GM08714 (cell line): ENCODE measurements around the gene GALNT6.
A peak's percentile ranks its signal among the peaks of the same experiment; 100 is the strongest.

Experiments
- H3K4me3 ChIP-seq: fragments of 200-500 bp; sonication (Bioruptor generic); 2 replicates; pipeline ENCODE4 v1.5.1; 2014; ENCODE audit warnings: mild to moderate bottlenecking, low read length, inconsistent platforms
- ZNF274 ChIP-seq: IDR thresholded peaks from 2 replicates; pipeline ENCODE4 v1.6.1; 2012; ENCODE audit warnings: mild to moderate bottlenecking, low read depth, low read length

GALNT6 gene

DNA sequence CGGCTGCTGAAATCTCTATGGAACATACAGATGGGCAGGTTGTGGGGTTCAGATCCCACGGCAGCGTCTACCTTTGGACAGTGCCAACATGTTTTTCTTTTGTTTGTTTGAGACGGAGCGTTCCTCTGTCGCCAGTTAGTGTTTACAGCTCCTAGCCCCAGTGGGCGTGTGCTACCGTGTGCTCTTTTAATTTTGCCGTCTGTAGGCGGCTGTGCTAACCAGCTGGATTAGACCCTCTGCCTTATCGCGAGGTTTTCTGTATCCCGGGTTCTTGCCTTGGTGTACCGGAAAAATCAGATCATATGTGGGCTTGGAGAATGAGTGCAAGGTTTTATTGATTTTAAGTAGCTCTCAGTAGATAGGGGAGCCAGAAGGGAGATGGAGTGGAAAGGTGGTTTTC is 9.8 kb upstream of the GALNT6 start:
- TF ChIP-seq ZNF274 = no peak
- H3K4me3 ChIP-seq = no peak overlapping the region

DNA sequence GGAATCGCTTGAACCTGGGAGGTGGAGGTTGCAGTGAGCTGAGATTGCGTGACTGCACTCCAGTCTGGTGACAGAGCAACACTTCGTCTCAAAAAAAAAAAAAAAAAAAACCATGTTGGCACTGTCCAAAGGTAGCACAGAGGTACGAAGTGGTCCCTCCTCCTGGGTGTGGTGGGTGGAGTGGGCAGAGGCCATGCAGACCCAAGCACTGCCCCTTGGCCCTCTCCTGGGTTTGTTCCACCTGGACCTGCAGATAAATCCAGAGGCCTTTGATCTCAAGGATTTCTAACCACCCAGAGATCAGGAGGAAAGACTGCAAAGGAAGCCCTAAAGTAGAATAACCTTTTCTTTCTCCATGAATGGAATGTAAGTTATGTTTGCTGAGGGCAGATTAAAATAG is 8.7 kb upstream of the GALNT6 start:
- no peak for TF ChIP-seq ZNF274
- H3K4me3 ChIP-seq = no peak overlapping the region

- no peak overlapping the region for H3K4me3 ChIP-seq
- no peak for TF ChIP-seq ZNF274
These were observed 6.5 kb upstream of the GALNT6 start for GRCh38 chr12:51397670-51398069.

DNA sequence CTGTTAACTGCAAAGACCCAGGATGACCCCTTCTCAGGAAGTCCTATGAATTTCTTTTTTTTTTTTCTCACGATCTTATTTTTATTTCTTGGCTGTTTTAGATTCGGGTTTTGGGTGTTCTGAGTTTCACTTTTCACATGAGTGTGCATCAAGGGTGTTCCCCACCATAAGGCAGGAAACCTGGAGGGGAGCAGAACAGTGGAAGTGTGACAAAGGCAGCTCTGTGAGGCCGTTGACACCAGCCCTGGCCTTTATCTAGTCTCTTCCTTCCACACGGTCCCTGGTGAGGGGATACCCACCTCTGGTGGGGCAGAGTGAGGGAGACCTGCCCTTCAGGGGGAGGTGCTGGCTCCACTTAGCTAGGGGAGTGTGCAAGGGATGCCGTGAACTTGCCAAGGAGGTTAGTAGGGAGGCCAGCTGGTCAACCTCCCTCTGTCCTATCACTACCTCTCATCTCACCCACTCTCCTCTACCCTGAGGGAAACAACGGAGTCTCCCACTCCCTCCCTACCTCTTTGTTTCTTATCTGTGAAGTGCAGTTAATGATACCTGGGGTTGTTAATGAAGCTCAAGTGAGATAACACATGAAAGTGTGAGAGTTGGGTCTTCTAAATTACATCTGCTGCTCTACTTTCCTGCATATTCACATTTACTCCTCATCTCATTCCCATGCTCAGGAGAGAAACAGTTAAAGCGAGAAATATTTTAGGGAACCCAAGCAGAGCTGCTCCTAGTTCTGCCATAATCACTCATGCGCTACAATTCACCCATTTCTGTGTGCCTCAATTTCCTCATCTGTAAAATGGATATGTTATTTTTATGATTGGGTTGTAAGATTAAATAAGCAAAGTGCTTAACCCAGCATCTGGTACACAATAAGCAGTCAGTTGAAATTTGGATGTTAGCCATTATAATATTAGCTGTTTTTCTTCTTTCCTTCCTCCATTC is 4.4 kb upstream of the GALNT6 start:
- TF ChIP-seq ZNF274 = no peak
- H3K4me3 ChIP-seq = peak overlapping the region; percentile 1; the same call in 1 of the 2 replicates

DNA sequence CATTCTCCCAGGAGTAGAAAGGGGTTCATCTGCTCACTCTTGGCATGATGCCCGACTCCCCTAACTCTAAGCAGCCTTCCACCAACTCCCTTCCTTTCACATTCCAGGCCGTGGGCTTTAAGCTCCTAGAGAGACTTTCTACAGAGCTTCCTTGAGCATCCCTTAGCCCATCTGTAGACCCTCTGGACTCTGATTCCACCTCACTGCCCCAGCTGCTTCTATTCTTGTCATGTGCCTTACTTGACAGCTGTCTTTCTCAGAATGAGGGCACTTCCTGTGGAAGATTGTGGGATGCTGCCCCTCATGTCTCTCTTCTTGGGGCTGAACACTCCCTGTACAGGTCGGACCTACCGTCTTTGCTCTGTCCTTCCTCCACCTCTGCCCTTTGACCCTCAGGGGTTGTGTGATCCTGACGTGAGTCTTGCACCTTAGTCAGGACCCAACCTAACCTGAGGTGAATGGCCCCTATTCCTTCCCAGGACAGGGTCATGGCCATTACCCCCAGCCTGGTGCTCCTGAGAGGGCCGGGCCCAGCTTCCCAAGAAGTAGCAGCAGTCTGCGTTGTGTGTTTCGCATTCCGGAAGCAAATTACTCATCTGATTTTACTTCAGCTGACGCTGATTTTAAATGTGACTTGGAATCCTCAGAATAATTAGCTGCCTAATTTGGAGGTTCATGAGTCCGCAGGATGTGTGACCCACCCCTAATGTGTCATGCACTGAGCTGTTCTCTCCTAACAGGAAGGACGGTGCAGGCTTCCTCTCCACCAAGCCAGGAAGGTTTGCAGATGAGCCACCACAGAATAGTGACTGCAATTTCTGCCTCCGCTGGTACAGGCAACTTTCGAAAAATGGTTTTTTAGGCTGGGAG is 2.7 kb upstream of the GALNT6 start:
- TF ChIP-seq ZNF274 = no peak
- peak overlapping the region; percentile 1; the same call in 1 of the 2 replicates for H3K4me3 ChIP-seq

DNA sequence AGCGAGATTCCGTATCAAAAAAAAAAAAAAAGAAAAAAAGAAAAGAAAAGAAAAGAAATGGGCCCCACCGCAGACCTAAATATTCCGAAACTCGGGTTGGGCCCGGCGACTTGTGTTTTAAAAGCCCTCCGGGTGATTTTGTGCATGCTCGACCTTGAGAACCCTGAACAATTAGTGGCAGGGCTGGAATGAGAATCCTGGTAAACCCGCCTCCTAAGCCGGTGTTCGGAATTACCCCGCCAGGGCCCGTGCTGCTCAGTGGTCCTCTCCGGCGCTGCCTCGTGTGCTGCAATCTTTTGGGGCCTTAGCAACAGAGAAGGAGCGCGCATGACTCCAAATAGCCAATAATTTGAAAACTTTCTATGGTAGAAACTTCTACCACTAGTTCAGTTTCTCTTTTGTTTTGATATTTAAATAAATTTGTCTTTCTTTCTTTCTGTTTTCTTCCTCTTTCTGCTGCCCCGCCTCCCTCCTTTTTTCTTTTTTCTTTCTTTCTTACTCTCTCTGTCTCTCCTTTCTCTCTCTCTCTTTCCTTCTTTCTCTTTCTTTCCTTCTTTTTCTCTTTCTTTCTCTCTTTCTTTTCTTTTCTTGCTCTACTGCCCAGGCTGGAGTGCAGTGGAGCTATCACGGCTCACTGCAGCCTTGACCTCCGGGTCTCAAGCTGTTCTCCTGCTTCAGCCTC is 1.5 kb upstream of the GALNT6 start:
- peak overlapping the region; percentile 91; the same call in 1 of the 2 replicates for H3K4me3 ChIP-seq
- TF ChIP-seq ZNF274 = no peak

DNA sequence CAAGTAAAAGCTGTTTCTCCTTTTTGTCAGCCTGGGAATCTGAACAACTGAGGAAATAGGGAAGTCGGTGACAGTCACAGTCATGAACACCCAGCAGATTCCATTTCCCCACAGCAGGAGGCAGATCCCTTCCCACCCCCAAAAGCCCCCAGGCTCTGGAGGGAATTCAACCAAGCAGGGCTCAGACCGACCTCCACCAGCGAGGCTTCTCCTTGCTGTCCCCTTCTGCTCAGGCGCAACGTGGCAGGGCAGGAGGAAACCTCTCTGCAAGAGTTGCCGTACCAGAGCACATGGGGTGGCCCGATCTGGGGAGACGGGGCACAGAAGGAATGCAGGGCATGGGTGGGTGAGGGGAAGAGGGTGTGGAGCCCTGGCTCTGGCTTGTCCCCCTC is 319 bp downstream of the GALNT6 start:
- no peak for TF ChIP-seq ZNF274
- H3K4me3 ChIP-seq = peak overlapping the region; percentile 91; the same call in 1 of the 2 replicates

DNA sequence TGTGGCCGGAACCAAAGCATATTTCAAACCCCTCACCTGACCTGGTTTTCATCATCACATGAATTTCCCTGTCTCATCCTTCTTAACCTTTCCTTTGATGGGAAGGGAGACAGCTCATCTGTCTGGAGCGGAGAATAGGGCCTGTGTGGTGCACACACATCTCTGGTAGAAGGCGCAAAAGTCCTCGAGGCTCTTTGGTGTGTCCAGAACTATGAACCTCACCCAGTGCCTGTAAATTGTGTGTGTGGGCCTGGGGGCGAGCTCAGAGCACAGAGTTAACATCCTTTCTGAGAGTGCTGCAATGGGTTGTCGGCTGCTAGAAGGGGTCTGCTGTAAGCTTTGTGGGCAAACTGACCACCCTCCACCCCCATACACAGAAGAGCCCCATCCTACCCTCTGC is 749 bp downstream of the GALNT6 start:
- H3K4me3 ChIP-seq = peak overlapping the region; percentile 91; the same call in 1 of the 2 replicates
- TF ChIP-seq ZNF274 = no peak

GRCh38 chr12:51389302-51389999 is 1.8 kb downstream of the GALNT6 start:
- H3K4me3 ChIP-seq = no peak overlapping the region
- TF ChIP-seq ZNF274 = no peak

DNA sequence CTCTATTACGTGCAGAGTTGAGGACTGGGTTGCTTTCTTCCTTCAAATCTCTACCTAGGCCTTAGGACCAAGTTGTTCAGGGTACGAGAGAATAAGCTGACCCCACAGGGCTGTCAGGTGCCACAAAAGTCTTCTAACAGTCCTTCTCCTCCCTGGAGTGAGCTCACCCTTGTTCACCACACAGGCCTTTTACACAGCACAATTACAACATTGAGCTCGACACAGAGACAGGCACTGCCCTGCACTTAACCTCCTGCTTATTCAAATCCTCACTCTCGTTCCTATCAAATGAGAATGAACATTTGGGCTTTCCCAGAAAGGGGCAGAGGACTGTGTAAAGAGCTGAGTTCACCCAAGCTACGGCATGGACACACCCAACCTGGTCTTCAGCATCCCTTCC is 2.4 kb downstream of the GALNT6 start:
- no peak for TF ChIP-seq ZNF274

DNA sequence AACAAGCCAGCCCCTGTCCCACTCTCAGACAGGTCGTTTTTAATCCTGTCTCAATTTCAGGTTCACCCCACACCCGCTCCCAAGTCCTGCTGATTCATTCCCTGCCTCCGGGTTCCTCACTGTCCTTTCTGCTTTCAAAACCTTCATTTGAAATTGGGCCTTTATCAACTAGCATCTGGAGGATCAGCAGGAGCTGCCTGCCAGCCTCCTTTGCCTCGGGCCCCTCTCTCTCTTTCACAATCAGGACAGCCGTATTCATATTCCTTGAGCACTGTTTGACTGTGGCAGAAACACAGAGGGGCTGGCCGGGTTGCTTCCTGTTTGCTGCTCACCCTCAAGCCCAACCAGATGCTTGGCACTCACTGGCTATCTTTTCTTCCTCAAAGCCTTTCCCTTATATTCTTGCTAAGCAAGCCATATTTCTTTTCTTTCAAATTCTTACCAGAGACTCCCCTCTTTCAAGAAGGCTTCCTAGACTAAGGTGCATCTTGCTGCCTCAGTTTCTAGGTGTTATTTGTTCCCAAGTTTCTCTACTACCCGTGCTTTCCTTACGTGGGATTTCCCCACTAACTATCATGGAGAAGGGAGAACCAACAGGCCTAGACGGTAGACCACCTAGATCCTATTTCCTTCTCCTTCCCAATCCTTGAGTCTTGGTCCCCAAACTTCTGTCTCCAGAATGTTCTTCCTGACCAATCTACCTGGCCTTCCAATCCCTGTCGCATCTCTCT is 3.0 kb downstream of the GALNT6 start:
- no peak overlapping the region for H3K4me3 ChIP-seq
- no peak for TF ChIP-seq ZNF274

More for the DNA sequence above, 2.4 kb downstream of the GALNT6 start:
- no peak overlapping the region for H3K4me3 ChIP-seq

- TF ChIP-seq ZNF274 = no peak
- no peak overlapping the region for H3K4me3 ChIP-seq
These were observed 4.9 kb downstream of the GALNT6 start for GRCh38 chr12:51386351-51386750.
